Gastroesophageal sphincter (tissue), 4 donors: ENCODE results near the gene CX3CL1. TPM values are rescaled to one million over a fixed set of nuclear protein-coding genes. Genes with fewer than 3 reads are reported as not detected.

Experiments used
- ATAC-seq: fragments of 150-250 bp; one replicate; pipeline ENCODE4 v1.9.1; 2016; ENCODE audit warnings: mild to moderate bottlenecking, moderate library complexity
- H3K27ac ChIP-seq, 4 donors: fragments of 200-600 bp; sonication (generic) in 3 of 4; 1 replicate in 3 of 4; 2 replicates in 1 of 4; pipeline ENCODE4 v1.5.1; 2016 to 2019
- H3K27me3 ChIP-seq: fragments of 200-600 bp; sonication (generic); one replicate; pipeline ENCODE4 v1.5.1; 2019
- H3K36me3 ChIP-seq, 2 donors: fragments of 200-600 bp; sonication (generic); one replicate each; pipeline ENCODE4 v1.5.1; 2019; ENCODE audit warnings: control low read depth in 1 of 2
- H3K4me1 ChIP-seq, 3 donors: fragments of 200-600 bp; sonication (generic); 1 replicate in 2 of 3; 2 replicates in 1 of 3; pipeline ENCODE4 v1.5.1; 2016 to 2019; ENCODE audit warnings: control low read depth in 2 of 3
- H3K4me3 ChIP-seq, 2 donors: fragments of 200-600 bp; sonication (generic); one replicate each; pipeline ENCODE4 v1.5.1; 2019; ENCODE audit warnings: mild to moderate bottlenecking in 1 of 2, moderate library complexity in 1 of 2
- H3K9me3 ChIP-seq, 3 donors: fragments of 200-600 bp; sonication (generic); one replicate each; pipeline ENCODE4 v1.5.1; 2017 to 2019; ENCODE audit warnings: control low read depth in 2 of 3
- EP300 ChIP-seq: sonication (generic); formaldehyde crosslinking; IDR thresholded peaks from one replicate; pipeline ENCODE4 v1.6.1; 2017; ENCODE audit warnings: antibody characterized with exemption, mild to moderate bottlenecking
- POLR2A ChIP-seq, 2 donors: fragments of 450-650 bp; IDR thresholded peaks; one replicate each; pipeline ENCODE4 v1.6.1; 2017; ENCODE audit warnings: antibody characterized with exemption in 2 of 2, mild to moderate bottlenecking in 2 of 2, moderate library complexity in 1 of 2
- POLR2AphosphoS5 ChIP-seq: sonication (generic); formaldehyde crosslinking; IDR thresholded peaks from one replicate; pipeline ENCODE4 v1.6.1; 2017; ENCODE audit warnings: antibody characterized with exemption
- WGBS, 2 donors: methylation state at CpG; one replicate each; pipeline ENCODE4 v1.1.5; 2018; ENCODE audit warnings: low coverage in 1 of 2; 5-methylcytosine and 5-hydroxymethylcytosine counted together
- total RNA-seq, 4 donors: library from RNA; depleted of rRNA; stranded (reverse); fragments of >200 nt; gene quantifications; one replicate each; pipeline ENCODE4 v1.1.0, GENCODE V29; 2016
- TF ChIP-seq, protein P1 (sequence below), 4 experiments: fragments of 200-600 bp in 2 of 4; fragments of 450-650 bp in 2 of 4; sonication (generic) in 1 of 4; IDR thresholded peaks; one replicate each; pipeline ENCODE4 v1.5.1; 2017 to 2019; ENCODE audit warnings: antibody characterized with exemption in 4 of 4, mild to moderate bottlenecking in 2 of 4, moderate library complexity in 2 of 4

CX3CL1 gene
- total RNA-seq, 4 donors from 2014 or later = 18.6 to 45.8 (median 30.5) TPM

- Histone ChIP-seq H3K27ac (no peak overlapping the region), H3K27me3 (no peaks in the 10 kb centered on the region), H3K9me3 (no peaks in the 10 kb centered on the region), H3K4me1 (no peaks in the 10 kb centered on the region), H3K36me3 (no peaks in the 10 kb centered on the region), H3K4me3 (no peak overlapping the region)
- WGBS, 2 donors = 49 to 50% methylated on average over 11 to 14 of the region's 14 CpGs
- TF ChIP-seq EP300 = no peak
- TF ChIP-seq, protein P1, sequence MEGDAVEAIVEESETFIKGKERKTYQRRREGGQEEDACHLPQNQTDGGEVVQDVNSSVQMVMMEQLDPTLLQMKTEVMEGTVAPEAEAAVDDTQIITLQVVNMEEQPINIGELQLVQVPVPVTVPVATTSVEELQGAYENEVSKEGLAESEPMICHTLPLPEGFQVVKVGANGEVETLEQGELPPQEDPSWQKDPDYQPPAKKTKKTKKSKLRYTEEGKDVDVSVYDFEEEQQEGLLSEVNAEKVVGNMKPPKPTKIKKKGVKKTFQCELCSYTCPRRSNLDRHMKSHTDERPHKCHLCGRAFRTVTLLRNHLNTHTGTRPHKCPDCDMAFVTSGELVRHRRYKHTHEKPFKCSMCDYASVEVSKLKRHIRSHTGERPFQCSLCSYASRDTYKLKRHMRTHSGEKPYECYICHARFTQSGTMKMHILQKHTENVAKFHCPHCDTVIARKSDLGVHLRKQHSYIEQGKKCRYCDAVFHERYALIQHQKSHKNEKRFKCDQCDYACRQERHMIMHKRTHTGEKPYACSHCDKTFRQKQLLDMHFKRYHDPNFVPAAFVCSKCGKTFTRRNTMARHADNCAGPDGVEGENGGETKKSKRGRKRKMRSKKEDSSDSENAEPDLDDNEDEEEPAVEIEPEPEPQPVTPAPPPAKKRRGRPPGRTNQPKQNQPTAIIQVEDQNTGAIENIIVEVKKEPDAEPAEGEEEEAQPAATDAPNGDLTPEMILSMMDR (IDR thresholded peaks at IDR 0.05) = no peak
- no peak for TF ChIP-seq POLR2A (IDR thresholded peaks at IDR 0.05)
- no peak for TF ChIP-seq POLR2AphosphoS5
- ATAC-seq = no peak
These were observed 22.9 kb upstream of the CX3CL1 start for GRCh38 chr16:57349212-57350031.

GRCh38 chr16:57352636-57353047 lies 19.6 kb upstream of the CX3CL1 start:
- H3K27me3 ChIP-seq = no peaks in the 10 kb centered on the region
- ATAC-seq = no peak
- H3K36me3 ChIP-seq = no peaks in the 10 kb centered on the region
- TF ChIP-seq POLR2A (IDR thresholded peaks at IDR 0.05) (no peak), EP300 (no peak), POLR2AphosphoS5 (no peak)
- TF ChIP-seq, protein P1 (IDR thresholded peaks at IDR 0.05) = no peak
- no peaks in the 10 kb centered on the region for H3K9me3 ChIP-seq
- no peaks in the 10 kb centered on the region for H3K4me1 ChIP-seq
- H3K27ac ChIP-seq = no peak overlapping the region
- 58 to 92% methylated on average over 3 to 4 of the region's 6 CpGs for WGBS, 2 donors
- H3K4me3 ChIP-seq = no peak overlapping the region

GRCh38 chr16:57354311-57354710 lies 18.0 kb upstream of the CX3CL1 start:
- Histone ChIP-seq H3K4me1 (no peaks in the 10 kb centered on the region), H3K9me3 (no peaks in the 10 kb centered on the region), H3K27ac (no peak overlapping the region), H3K27me3 (no peaks in the 10 kb centered on the region), H3K36me3 (no peaks in the 10 kb centered on the region), H3K4me3 (no peak overlapping the region)
- TF ChIP-seq, protein P1 (IDR thresholded peaks at IDR 0.05) = no peak
- TF ChIP-seq POLR2AphosphoS5 (no peak), EP300 (no peak), POLR2A (IDR thresholded peaks at IDR 0.05) (no peak)
- WGBS, 2 donors = 85 to 91% methylated on average over 5 to 7 of the region's 7 CpGs
- ATAC-seq = no peak

GRCh38 chr16:57355898-57356414 lies 16.3 kb upstream of the CX3CL1 start:
- no peaks in the 10 kb centered on the region for H3K9me3 ChIP-seq
- no peak overlapping the region for H3K4me3 ChIP-seq
- no peak for ATAC-seq
- H3K4me1 ChIP-seq = no peaks in the 10 kb centered on the region
- no peaks in the 10 kb centered on the region for H3K36me3 ChIP-seq
- 80 to 91% methylated on average over 5 of the region's 5 CpGs for WGBS, 2 donors
- H3K27me3 ChIP-seq = no peaks in the 10 kb centered on the region
- TF ChIP-seq EP300 (no peak), POLR2AphosphoS5 (no peak), POLR2A (IDR thresholded peaks at IDR 0.05) (no peak)
- TF ChIP-seq, protein P1 (IDR thresholded peaks at IDR 0.05) = no peak
- no peak overlapping the region for H3K27ac ChIP-seq

GRCh38 chr16:57356547-57356946 lies 15.7 kb upstream of the CX3CL1 start:
- H3K27me3 ChIP-seq = no peaks in the 10 kb centered on the region
- H3K36me3 ChIP-seq = no peaks in the 10 kb centered on the region
- no peak overlapping the region for H3K27ac ChIP-seq
- H3K9me3 ChIP-seq = no peaks in the 10 kb centered on the region
- TF ChIP-seq, protein P1 (IDR thresholded peaks at IDR 0.05) = no peak
- no peak for TF ChIP-seq POLR2A (IDR thresholded peaks at IDR 0.05)
- no peak for TF ChIP-seq POLR2AphosphoS5
- TF ChIP-seq EP300 = no peak
- H3K4me3 ChIP-seq = no peak overlapping the region
- no peaks in the 10 kb centered on the region for H3K4me1 ChIP-seq
- WGBS, 2 donors = 72% methylated on average over 3 of the region's 4 CpGs; no CpG with 5 or more reads in 1 of the 2 donors
- ATAC-seq = no peak
